Keratinocyte (primary cell): Measurements from ENCODE around the gene MGMT. TPM values are rescaled to one million over a fixed set of nuclear protein-coding genes. Genes with fewer than 3 reads are reported as not detected.

Experiments
- DNase-seq: peaks from one replicate; pipeline ENCODE4 v3.0.0-alpha.2; 2011; ENCODE audit warnings: low read depth, missing footprints, low spot score
- FAIRE-seq: peaks from 2 replicates; lab custom pipeline; 2011; peaks lifted over from hg19 to GRCh38; lab: Jason Lieb, UNC
- H2AFZ ChIP-seq: 2 replicates; pipeline ENCODE4 v1.6.0; 2012; ENCODE audit warnings: low read length, control low read depth, inconsistent platforms; ENCODE audit not compliant: control insufficient read depth
- H3K27ac ChIP-seq: 2 replicates; pipeline ENCODE4 v1.5.1; 2011; ENCODE audit warnings: low read length; ENCODE audit not compliant: control insufficient read depth, insufficient read depth
- H3K27me3 ChIP-seq: 3 replicates; pipeline ENCODE4 v1.6.0; 2011; ENCODE audit warnings: low read length; ENCODE audit not compliant: control insufficient read depth, insufficient read depth; ENCODE audit errors: extremely low read depth
- H3K36me3 ChIP-seq, 2 experiments: 2 replicates in 1 of 2; 3 replicates in 1 of 2; pipeline ENCODE4 v1.5.1; 2011; ENCODE audit warnings: low read length in 2 of 2, mild to moderate bottlenecking in 1 of 2; ENCODE audit not compliant: control insufficient read depth in 2 of 2, insufficient read depth in 2 of 2; ENCODE audit errors: extremely low read depth in 1 of 2
- H3K4me1 ChIP-seq: 3 replicates; pipeline ENCODE4 v1.5.1; 2011; ENCODE audit warnings: low read length; ENCODE audit not compliant: control insufficient read depth, insufficient read depth; ENCODE audit errors: extremely low read depth
- H3K4me2 ChIP-seq: 3 replicates; pipeline ENCODE4 v1.6.0; 2011; ENCODE audit warnings: low read depth, low read length; ENCODE audit not compliant: control insufficient read depth, insufficient read depth; ENCODE audit errors: extremely low read depth
- H3K4me3 ChIP-seq, 3 experiments: fragments of 200-600 bp in 1 of 3; sonication (generic) in 1 of 3; 2 replicates in 2 of 3; 3 replicates in 1 of 3; pipeline ENCODE4 v1.5.1; 2011 to 2016; ENCODE audit warnings: low read length in 3 of 3, mild to moderate bottlenecking in 3 of 3, control low read depth in 2 of 3, inconsistent platforms in 1 of 3, low read depth in 1 of 3, mixed read lengths in 1 of 3, mixed run types in 1 of 3, moderate library complexity in 1 of 3; ENCODE audit not compliant: control insufficient read depth in 2 of 3, insufficient read depth in 2 of 3; ENCODE audit errors: extremely low read depth in 1 of 3
- H3K79me2 ChIP-seq: 2 replicates; pipeline ENCODE4 v1.6.0; 2012; ENCODE audit warnings: low read length; ENCODE audit not compliant: control insufficient read depth, insufficient read depth
- H3K9ac ChIP-seq: 3 replicates; pipeline ENCODE4 v1.6.0; 2011; ENCODE audit warnings: low read length; ENCODE audit not compliant: control insufficient read depth, insufficient read depth; ENCODE audit errors: extremely low read depth
- H3K9me1 ChIP-seq: 3 replicates; pipeline ENCODE4 v1.6.0; 2011; ENCODE audit warnings: low read length; ENCODE audit not compliant: control insufficient read depth, insufficient read depth; ENCODE audit errors: extremely low read depth
- H3K9me3 ChIP-seq: 2 replicates; pipeline ENCODE4 v1.5.1; 2012; ENCODE audit warnings: low read depth, low read length; ENCODE audit not compliant: control insufficient read depth
- H4K20me1 ChIP-seq: 3 replicates; pipeline ENCODE4 v1.6.0; 2011; ENCODE audit warnings: low read length; ENCODE audit not compliant: control insufficient read depth, insufficient read depth; ENCODE audit errors: extremely low read depth
- EZH2 ChIP-seq: IDR thresholded peaks from one replicate; pipeline ENCODE4 v1.6.1; 2012; ENCODE audit warnings: inconsistent platforms, mild to moderate bottlenecking, low read length, moderate library complexity
- dilution Hi-C: fragments of 300-500 bp; cut with MboI; formaldehyde crosslinking; loops from one replicate; pipeline ENCODE4 v1.7.0; 2020; ENCODE audit warnings: low sequenced_read_pairs; ENCODE audit not compliant: extremely low pct_ligation_motif_present
- polyA plus RNA-seq, 5 experiments: library from polyadenylated mRNA; depleted of rRNA in 3 of 5; stranded (reverse) in 3 of 5; stranded (forward) in 1 of 5; unstranded in 1 of 5; fragments of >200 nt; gene quantifications; 1 replicate in 1 of 5; 2 replicates in 3 of 5; 3 replicates in 1 of 5; pipeline versions ENCODE4 v1.2.1 to v1.2.3, GENCODE V29; 2011 to 2012; ENCODE audit warnings: missing spikeins in 2 of 5, low read depth in 1 of 5, low replicate concordance in 1 of 5
- TF ChIP-seq, protein P1 (sequence below), 3 experiments: IDR thresholded peaks in 1 of 3; conservative IDR thresholded peaks in 1 of 3; optimal IDR thresholded peaks in 1 of 3; 2 replicates in 2 of 3; 3 replicates in 1 of 3; pipeline versions ENCODE3 to v1.5.1; 2011; ENCODE audit warnings: low read length in 3 of 3, mild to moderate bottlenecking in 3 of 3, moderate library complexity in 2 of 3, control low read depth in 1 of 3, inconsistent platforms in 1 of 3; ENCODE audit not compliant: insufficient read depth in 2 of 3; ENCODE audit errors: extremely low read depth in 1 of 3

MGMT gene
- polyA plus RNA-seq, 1 donor (not counting 4 experiments of a cell fraction or from before 2014, with no cell fraction given) = 15.2 TPM

DNA sequence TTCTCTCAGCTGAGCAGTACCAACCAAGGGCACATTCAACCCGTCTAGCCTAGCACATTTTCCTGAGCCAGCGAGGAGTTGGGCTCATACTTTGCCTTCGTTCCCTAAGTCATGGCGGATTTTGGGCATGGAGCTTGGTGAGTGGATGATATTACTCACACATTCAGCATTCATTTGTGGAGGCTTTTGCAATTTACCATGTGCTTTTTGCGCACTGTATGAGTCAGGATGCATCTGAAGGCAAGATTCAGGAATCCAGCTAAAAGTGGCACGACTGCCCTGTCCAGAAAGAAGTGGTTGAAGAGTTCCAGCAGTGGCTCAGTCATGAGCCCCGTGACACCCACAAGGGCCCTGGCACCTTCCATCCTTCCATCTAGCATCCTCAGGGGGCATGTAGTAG, 24.2 kb upstream of the MGMT start:
- no peak overlapping the region for H2AFZ ChIP-seq
- H3K36me3 ChIP-seq = no peaks in the 10 kb centered on the region
- no peak overlapping the region for H3K9ac ChIP-seq
- no peak for TF ChIP-seq EZH2
- TF ChIP-seq, protein P1, sequence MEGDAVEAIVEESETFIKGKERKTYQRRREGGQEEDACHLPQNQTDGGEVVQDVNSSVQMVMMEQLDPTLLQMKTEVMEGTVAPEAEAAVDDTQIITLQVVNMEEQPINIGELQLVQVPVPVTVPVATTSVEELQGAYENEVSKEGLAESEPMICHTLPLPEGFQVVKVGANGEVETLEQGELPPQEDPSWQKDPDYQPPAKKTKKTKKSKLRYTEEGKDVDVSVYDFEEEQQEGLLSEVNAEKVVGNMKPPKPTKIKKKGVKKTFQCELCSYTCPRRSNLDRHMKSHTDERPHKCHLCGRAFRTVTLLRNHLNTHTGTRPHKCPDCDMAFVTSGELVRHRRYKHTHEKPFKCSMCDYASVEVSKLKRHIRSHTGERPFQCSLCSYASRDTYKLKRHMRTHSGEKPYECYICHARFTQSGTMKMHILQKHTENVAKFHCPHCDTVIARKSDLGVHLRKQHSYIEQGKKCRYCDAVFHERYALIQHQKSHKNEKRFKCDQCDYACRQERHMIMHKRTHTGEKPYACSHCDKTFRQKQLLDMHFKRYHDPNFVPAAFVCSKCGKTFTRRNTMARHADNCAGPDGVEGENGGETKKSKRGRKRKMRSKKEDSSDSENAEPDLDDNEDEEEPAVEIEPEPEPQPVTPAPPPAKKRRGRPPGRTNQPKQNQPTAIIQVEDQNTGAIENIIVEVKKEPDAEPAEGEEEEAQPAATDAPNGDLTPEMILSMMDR (optimal IDR thresholded peaks at IDR 0.05 in 1 of 3, IDR thresholded peaks at IDR 0.05 in 1 of 3, conservative IDR thresholded peaks at IDR 0.05 in 1 of 3; ENCODE audit: extremely low read depth in 1 of 3, insufficient read depth in 2 of 3, low read length in 3 of 3) = no peak
- FAIRE-seq (no peak), DNase-seq (no peak)
- no peaks in the 10 kb centered on the region for H3K9me3 ChIP-seq
- no peaks in the 10 kb centered on the region for H3K9me1 ChIP-seq
- no peaks in the 10 kb centered on the region for H4K20me1 ChIP-seq
- H3K4me1 ChIP-seq = no peaks in the 10 kb centered on the region
- no peak overlapping the region for H3K4me3 ChIP-seq
- H3K27ac ChIP-seq = no peak overlapping the region
- no peaks in the 10 kb centered on the region for H3K27me3 ChIP-seq
- dilution Hi-C loops = no loop called here
- no peak overlapping the region for H3K4me2 ChIP-seq
- no peaks in the 10 kb centered on the region for H3K79me2 ChIP-seq

DNA sequence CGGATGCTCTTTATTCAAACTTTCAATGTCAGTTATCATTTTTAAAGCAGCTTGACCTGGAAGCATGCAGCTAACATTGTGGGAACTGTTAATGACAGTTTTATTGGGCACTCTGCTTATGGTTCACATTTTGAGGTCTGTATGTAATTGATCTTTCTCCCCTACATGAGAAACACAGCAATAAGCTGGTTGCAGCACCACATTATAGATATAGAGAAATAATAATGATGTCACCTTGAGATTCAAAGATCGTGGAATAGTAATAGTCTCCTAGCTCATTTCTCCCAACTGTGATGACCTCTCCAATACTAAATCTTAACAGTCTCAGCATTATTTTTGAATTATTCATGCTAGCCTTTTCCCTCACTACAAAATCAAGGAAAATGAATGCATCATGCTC, 22.7 kb upstream of the MGMT start:
- Histone ChIP-seq H3K36me3 (no peaks in the 10 kb centered on the region), H2AFZ (no peak overlapping the region), H3K4me2 (no peak overlapping the region), H3K9me1 (no peaks in the 10 kb centered on the region), H3K4me1 (no peaks in the 10 kb centered on the region), H3K27ac (no peak overlapping the region), H4K20me1 (no peaks in the 10 kb centered on the region), H3K27me3 (no peaks in the 10 kb centered on the region), H3K79me2 (no peaks in the 10 kb centered on the region), H3K9me3 (no peaks in the 10 kb centered on the region), H3K4me3 (no peak overlapping the region), H3K9ac (no peak overlapping the region)
- TF ChIP-seq, protein P1 (optimal IDR thresholded peaks at IDR 0.05 in 1 of 3, IDR thresholded peaks at IDR 0.05 in 1 of 3, conservative IDR thresholded peaks at IDR 0.05 in 1 of 3; ENCODE audit: extremely low read depth in 1 of 3, insufficient read depth in 2 of 3, low read length in 3 of 3) = no peak
- no peak for TF ChIP-seq EZH2
- dilution Hi-C loops = no loop called here
- no peak for FAIRE-seq
- no peak for DNase-seq
